GM12878 (cell line): ENCODE measurements around the gene OR13J1. TPM values are rescaled to one million over a fixed set of nuclear protein-coding genes. Genes with fewer than 3 reads are reported as not detected.

Experiments
- CHD4 ChIP-seq: fragments of 200-600 bp; sonication (generic); IDR thresholded peaks from 2 replicates; pipeline ENCODE4 v1.6.1; 2016; ENCODE audit warnings: mild to moderate bottlenecking
- RAD51 ChIP-seq: fragments of 450-650 bp; IDR thresholded peaks from 2 replicates; pipeline ENCODE4 v1.6.1; 2016; ENCODE audit warnings: moderate library complexity, mild to moderate bottlenecking, inconsistent platforms
- polyA plus RNA-seq, 11 experiments: library from polyadenylated mRNA; depleted of rRNA in 4 of 11; unstranded in 6 of 11; stranded (reverse) in 5 of 11; fragments of >200 nt; fragmentation: Nextera tagmentation in 4 of 11; fragmentation: Illumina TruSeq in 1 of 11; extraction: Ambion mirVana in 4 of 11; extraction: Trizol in 1 of 11; gene quantifications; 1 replicate in 1 of 11; 2 replicates in 10 of 11; pipeline versions ENCODE4 v1.2.1 to v1.2.3, GENCODE V29; 2011 to 2016; ENCODE audit warnings: inconsistent platforms in 2 of 11, missing spikeins in 2 of 11, low read depth in 1 of 11
- total RNA-seq, 4 experiments: library from RNA; depleted of rRNA in 3 of 4; stranded (reverse); fragments of >200 nt in 3 of 4; fragmentation: Illumina TruSeq in 1 of 4; extraction: Trizol in 1 of 4; gene quantifications; 2 replicates each; pipeline versions ENCODE4 v1.2.1 to v1.2.3, GENCODE V29; 2013 to 2021
- TF ChIP-seq, protein P1 (sequence below): fragments of 450-650 bp; IDR thresholded peaks from 2 replicates; pipeline ENCODE4 v1.6.1; 2017; ENCODE audit warnings: mild to moderate bottlenecking, moderate library complexity
- TF ChIP-seq, protein P2 (sequence below): fragments of 450-650 bp; formaldehyde crosslinking; IDR thresholded peaks from 2 replicates; pipeline ENCODE4 v1.4.0; 2020; ENCODE audit warnings: mild to moderate bottlenecking, moderate library complexity

Gene OR13J1
- total and polyA plus RNA-seq, 10 of the 15 experiments (the other 5 are each of a cell fraction or from before 2014, with no cell fraction given), result not detected

DNA sequence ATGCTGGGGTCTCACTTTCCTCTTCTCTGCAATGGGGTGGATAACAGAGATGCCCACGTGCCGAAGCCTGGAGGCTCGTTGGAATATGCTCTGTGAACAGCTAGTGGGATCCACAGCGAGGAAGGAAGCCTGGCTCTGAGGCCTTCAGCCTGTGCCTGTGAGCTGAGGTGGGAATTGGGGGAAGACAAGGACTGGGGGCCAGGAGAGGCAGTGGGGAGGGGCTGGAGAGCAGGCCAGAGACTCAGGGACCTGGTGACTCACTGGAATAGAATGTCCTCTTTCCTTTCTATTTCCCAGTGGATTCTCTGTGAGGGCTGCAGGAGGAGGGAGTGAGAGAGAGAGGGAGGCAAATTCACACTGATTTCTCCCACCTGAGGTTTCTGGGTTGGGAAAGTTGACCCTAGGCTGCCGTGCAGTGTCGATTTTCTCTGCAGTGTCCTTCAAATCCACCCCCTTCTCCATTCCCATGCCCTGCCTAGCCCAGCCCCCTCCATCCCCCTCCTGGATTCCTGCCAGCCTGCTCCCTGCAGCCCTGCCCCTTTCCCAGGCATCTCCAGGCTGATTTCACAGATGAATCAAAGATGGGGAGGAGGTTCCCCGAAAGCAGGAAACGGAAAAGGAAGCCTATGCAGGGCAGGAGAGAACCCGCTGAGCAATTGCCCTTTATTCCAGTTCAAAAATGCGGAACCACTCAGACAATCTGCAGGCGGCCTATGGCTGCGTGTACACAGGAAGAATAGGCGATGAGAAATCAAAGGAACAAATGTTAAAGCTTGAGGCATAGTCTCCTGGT is 37.7 kb upstream of the OR13J1 start (continued):
- TF ChIP-seq, protein P1, sequence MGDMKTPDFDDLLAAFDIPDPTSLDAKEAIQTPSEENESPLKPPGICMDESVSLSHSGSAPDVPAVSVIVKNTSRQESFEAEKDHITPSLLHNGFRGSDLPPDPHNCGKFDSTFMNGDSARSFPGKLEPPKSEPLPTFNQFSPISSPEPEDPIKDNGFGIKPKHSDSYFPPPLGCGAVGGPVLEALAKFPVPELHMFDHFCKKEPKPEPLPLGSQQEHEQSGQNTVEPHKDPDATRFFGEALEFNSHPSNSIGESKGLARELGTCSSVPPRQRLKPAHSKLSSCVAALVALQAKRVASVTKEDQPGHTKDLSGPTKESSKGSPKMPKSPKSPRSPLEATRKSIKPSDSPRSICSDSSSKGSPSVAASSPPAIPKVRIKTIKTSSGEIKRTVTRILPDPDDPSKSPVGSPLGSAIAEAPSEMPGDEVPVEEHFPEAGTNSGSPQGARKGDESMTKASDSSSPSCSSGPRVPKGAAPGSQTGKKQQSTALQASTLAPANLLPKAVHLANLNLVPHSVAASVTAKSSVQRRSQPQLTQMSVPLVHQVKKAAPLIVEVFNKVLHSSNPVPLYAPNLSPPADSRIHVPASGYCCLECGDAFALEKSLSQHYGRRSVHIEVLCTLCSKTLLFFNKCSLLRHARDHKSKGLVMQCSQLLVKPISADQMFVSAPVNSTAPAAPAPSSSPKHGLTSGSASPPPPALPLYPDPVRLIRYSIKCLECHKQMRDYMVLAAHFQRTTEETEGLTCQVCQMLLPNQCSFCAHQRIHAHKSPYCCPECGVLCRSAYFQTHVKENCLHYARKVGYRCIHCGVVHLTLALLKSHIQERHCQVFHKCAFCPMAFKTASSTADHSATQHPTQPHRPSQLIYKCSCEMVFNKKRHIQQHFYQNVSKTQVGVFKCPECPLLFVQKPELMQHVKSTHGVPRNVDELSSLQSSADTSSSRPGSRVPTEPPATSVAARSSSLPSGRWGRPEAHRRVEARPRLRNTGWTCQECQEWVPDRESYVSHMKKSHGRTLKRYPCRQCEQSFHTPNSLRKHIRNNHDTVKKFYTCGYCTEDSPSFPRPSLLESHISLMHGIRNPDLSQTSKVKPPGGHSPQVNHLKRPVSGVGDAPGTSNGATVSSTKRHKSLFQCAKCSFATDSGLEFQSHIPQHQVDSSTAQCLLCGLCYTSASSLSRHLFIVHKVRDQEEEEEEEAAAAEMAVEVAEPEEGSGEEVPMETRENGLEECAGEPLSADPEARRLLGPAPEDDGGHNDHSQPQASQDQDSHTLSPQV, result no peak
- TF ChIP-seq RAD51, result no peak
- TF ChIP-seq CHD4, result no peak
- TF ChIP-seq, protein P2, sequence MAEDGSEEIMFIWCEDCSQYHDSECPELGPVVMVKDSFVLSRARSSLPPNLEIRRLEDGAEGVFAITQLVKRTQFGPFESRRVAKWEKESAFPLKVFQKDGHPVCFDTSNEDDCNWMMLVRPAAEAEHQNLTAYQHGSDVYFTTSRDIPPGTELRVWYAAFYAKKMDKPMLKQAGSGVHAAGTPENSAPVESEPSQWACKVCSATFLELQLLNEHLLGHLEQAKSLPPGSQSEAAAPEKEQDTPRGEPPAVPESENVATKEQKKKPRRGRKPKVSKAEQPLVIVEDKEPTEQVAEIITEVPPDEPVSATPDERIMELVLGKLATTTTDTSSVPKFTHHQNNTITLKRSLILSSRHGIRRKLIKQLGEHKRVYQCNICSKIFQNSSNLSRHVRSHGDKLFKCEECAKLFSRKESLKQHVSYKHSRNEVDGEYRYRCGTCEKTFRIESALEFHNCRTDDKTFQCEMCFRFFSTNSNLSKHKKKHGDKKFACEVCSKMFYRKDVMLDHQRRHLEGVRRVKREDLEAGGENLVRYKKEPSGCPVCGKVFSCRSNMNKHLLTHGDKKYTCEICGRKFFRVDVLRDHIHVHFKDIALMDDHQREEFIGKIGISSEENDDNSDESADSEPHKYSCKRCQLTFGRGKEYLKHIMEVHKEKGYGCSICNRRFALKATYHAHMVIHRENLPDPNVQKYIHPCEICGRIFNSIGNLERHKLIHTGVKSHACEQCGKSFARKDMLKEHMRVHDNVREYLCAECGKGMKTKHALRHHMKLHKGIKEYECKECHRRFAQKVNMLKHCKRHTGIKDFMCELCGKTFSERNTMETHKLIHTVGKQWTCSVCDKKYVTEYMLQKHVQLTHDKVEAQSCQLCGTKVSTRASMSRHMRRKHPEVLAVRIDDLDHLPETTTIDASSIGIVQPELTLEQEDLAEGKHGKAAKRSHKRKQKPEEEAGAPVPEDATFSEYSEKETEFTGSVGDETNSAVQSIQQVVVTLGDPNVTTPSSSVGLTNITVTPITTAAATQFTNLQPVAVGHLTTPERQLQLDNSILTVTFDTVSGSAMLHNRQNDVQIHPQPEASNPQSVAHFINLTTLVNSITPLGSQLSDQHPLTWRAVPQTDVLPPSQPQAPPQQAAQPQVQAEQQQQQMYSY, result no peak
- TF ChIP-seq, all 136 proteins: peak for 0
